ENCODE results near the gene ADAMTSL1. TPM values are rescaled to one million over a fixed set of nuclear protein-coding genes. Genes with fewer than 3 reads are reported as not detected.
A peak's percentile ranks its signal among the peaks of the same experiment; 100 is the strongest.
"Not testable (repeated sequence)": the region's sequence is repeated elsewhere in the genome, so short reads cannot be mapped to it uniquely, and the experiment has no call there.

ADAMTSL1 gene
- total RNA-seq, 1 experiment from 2014 or later, result 2.2 TPM

GRCh38 chr9:18837402-18837801 is 363.4 kb downstream of the ADAMTSL1 start:
- DNase-seq (ENCODE audit: low read depth), result no peak

GRCh38 chr9:18847576-18848275 is 373.8 kb downstream of the ADAMTSL1 start:
- DNase-seq (ENCODE audit: low read depth), result no peak

GRCh38 chr9:18848657-18849056 is 374.7 kb downstream of the ADAMTSL1 start:
- no peak for DNase-seq (ENCODE audit: low read depth)

- DNase-seq (ENCODE audit: low read depth), result no peak
These were observed 375.3 kb downstream of the ADAMTSL1 start for GRCh38 chr9:18849270-18849669.

GRCh38 chr9:18849890-18850677 is 376.1 kb downstream of the ADAMTSL1 start:
- no peak for DNase-seq (ENCODE audit: low read depth)

- no peak for DNase-seq (ENCODE audit: low read depth)
These were observed 377.3 kb downstream of the ADAMTSL1 start for GRCh38 chr9:18851069-18851795.

- DNase-seq (ENCODE audit: low read depth), result no peak
These were observed 381.7 kb downstream of the ADAMTSL1 start for GRCh38 chr9:18855656-18856055.

GRCh38 chr9:18857334-18857733 is 383.4 kb downstream of the ADAMTSL1 start:
- no peak for DNase-seq (ENCODE audit: low read depth)

GRCh38 chr9:18857769-18858168 is 383.8 kb downstream of the ADAMTSL1 start:
- peak; percentile 5 for DNase-seq (ENCODE audit: low read depth)

GRCh38 chr9:18861609-18862544 is 387.9 kb downstream of the ADAMTSL1 start:
- no peak for DNase-seq (ENCODE audit: low read depth)

- DNase-seq (ENCODE audit: low read depth), result no peak
These were observed 389.8 kb downstream of the ADAMTSL1 start for GRCh38 chr9:18863791-18864190.

- no peak for DNase-seq (ENCODE audit: low read depth)
These were observed 390.6 kb downstream of the ADAMTSL1 start for GRCh38 chr9:18864516-18864915.

GRCh38 chr9:18865542-18865941 is 391.6 kb downstream of the ADAMTSL1 start:
- peak; percentile 14 for DNase-seq (ENCODE audit: low read depth)

GRCh38 chr9:18866121-18866831 is 392.3 kb downstream of the ADAMTSL1 start:
- no peak for DNase-seq (ENCODE audit: low read depth)

- DNase-seq (ENCODE audit: low read depth), result no peak
These were observed 395.8 kb downstream of the ADAMTSL1 start for GRCh38 chr9:18869725-18870124.

- DNase-seq (ENCODE audit: low read depth), result no peak
These were observed 400.1 kb downstream of the ADAMTSL1 start for GRCh38 chr9:18874069-18874468.

- DNase-seq (ENCODE audit: low read depth), result not testable (repeated sequence)
These were observed 401.0 kb downstream of the ADAMTSL1 start for GRCh38 chr9:18874990-18875389.

GRCh38 chr9:18877984-18878383 is 404.0 kb downstream of the ADAMTSL1 start:
- DNase-seq (ENCODE audit: low read depth), result no peak

GRCh38 chr9:18881758-18882157 is 407.8 kb downstream of the ADAMTSL1 start:
- DNase-seq (ENCODE audit: low read depth), result no peak

- no peak for DNase-seq (ENCODE audit: low read depth)
These were observed 413.6 kb downstream of the ADAMTSL1 start for GRCh38 chr9:18887546-18887945.
